ENCODE data around the gene SH3TC1. TPM values are rescaled to one million over a fixed set of nuclear protein-coding genes. Genes with fewer than 3 reads are reported as not detected.

The SH3TC1 gene
- total and polyA plus RNA-seq, 2 of the 13 experiments (the other 11 are each of a cell fraction or from before 2014, with no cell fraction given), result 14.9 to 21.8 TPM

- intact Hi-C loops (cut with micrococcal nuclease; ENCODE audit: unreplicated experiment) (no loop called here), in situ Hi-C loops (cut with HindIII; ENCODE audit: extremely low pct_ligation_motif_present, low pct_unique_long_range_greater_than_20kb) (no loop called here)
- H3K4me1 ChIP-seq (ENCODE audit: insufficient read depth, low read length), result peaks cover 19% of the 10 kb centered on the region
- H3K4me2 ChIP-seq (ENCODE audit: low read depth, low read length), result no peak overlapping the region
- H3K9me3 ChIP-seq (ENCODE audit: low read length), result no peaks in the 10 kb centered on the region
- H3K36me3 ChIP-seq (replicated peaks in 1 of 2; ENCODE audit: control insufficient read depth in 1 of 2, insufficient read depth in 2 of 2, low read length in 2 of 2), result peaks cover 36 to 71% of the 10 kb centered on the region in 2 experiments
- H3K27me3 ChIP-seq (ENCODE audit: control insufficient read depth in 1 of 2, insufficient read depth in 2 of 2, low read length in 2 of 2), result no peaks in the 10 kb centered on the region
- ChIA-PET CTCF (ENCODE audit: low intra/inter-chr PET ratio, low total read pairs) (no interaction called here), POLR2A (no interaction called here)
- FAIRE-seq, result no peak
- BruUV-seq (replicated peaks), result no TSS peak
- H4K20me1 ChIP-seq (ENCODE audit: insufficient read depth, low read length), result no peaks in the 10 kb centered on the region
- no peak overlapping the region for H2AFZ ChIP-seq (ENCODE audit: low read length)
- ATAC-seq, result no peak
- H3K9ac ChIP-seq (ENCODE audit: insufficient read depth, low read depth, low read length), result no peak overlapping the region
- no peaks in the 10 kb centered on the region for H3K79me2 ChIP-seq (ENCODE audit: insufficient read depth, low read length)
- no peak for DNase-seq (ENCODE audit: low spot score)
- no peak overlapping the region for H3K4me3 ChIP-seq (replicated peaks in 1 of 3; ENCODE audit: insufficient read depth in 1 of 3, low read depth in 2 of 3, low read length in 3 of 3)
- no peak for TF ChIP-seq TOE1 (CRISPR knock-in tag; IDR thresholded peaks at IDR 0.05)
- 0 out of 2 replicates have a peak, but pooled peaks have one; percentile 43 for TF ChIP-seq RBFOX2 (IDR thresholded peaks at IDR 0.05; ENCODE audit: low read depth, low read length)
- 100% methylated on average over 2 of the region's 9 CpGs for WGBS (ENCODE audit: low lambda C conversion rate)
- no peak overlapping the region for H3K27ac ChIP-seq (ENCODE audit: extremely low read length, insufficient read depth, low read length)
Observed at GRCh38 chr4:8217871-8218270, 18.8 kb downstream of the SH3TC1 start.

GRCh38 chr4:8218371-8219031, 19.4 kb downstream of the SH3TC1 start:
- H3K9me3 ChIP-seq (ENCODE audit: low read length), result no peaks in the 10 kb centered on the region
- no peaks in the 10 kb centered on the region for H4K20me1 ChIP-seq (ENCODE audit: insufficient read depth, low read length)
- no peak for TF ChIP-seq ZNF777 (CRISPR knock-in tag; IDR thresholded peaks at IDR 0.05)
- no peak for TF ChIP-seq FOXP1 (IDR thresholded peaks at IDR 0.05)
- TF ChIP-seq FOXP1 (CRISPR knock-in tag; IDR thresholded peaks at IDR 0.05), result no peak
- TF ChIP-seq ZNF614 (CRISPR knock-in tag; IDR thresholded peaks at IDR 0.05; ENCODE audit: borderline replicate concordance), result no peak
- TF ChIP-seq ZSCAN25 (CRISPR knock-in tag; IDR thresholded peaks at IDR 0.05), result no peak
- TF ChIP-seq NFE2L2 (IDR thresholded peaks at IDR 0.05; ENCODE audit: low read length), result no peak
- intact Hi-C loops (cut with micrococcal nuclease; ENCODE audit: unreplicated experiment), result no loop called here
- POLR2A ChIA-PET, result no interaction called here
- H3K27me3 ChIP-seq (ENCODE audit: control insufficient read depth in 1 of 2, insufficient read depth in 2 of 2, low read length in 2 of 2), result no peaks in the 10 kb centered on the region
- H3K4me2 ChIP-seq (ENCODE audit: low read depth, low read length), result no peak overlapping the region
- in situ Hi-C loops (cut with HindIII; ENCODE audit: extremely low pct_ligation_motif_present, low pct_unique_long_range_greater_than_20kb), result no loop called here
- no peak overlapping the region for H3K4me3 ChIP-seq (replicated peaks in 1 of 3; ENCODE audit: insufficient read depth in 1 of 3, low read depth in 2 of 3, low read length in 3 of 3)
- CTCF ChIA-PET (ENCODE audit: low intra/inter-chr PET ratio, low total read pairs), result no interaction called here
- H3K9ac ChIP-seq (ENCODE audit: insufficient read depth, low read depth, low read length), result no peak overlapping the region
- H3K4me1 ChIP-seq (ENCODE audit: insufficient read depth, low read length), result peaks cover 19% of the 10 kb centered on the region
- DNase-seq (ENCODE audit: low spot score) (no peak), FAIRE-seq (no peak), ATAC-seq (no peak)
- peaks cover 34 to 70% of the 10 kb centered on the region in 2 experiments; a peak in 4 of 5 replicates for H3K36me3 ChIP-seq (replicated peaks in 1 of 2; ENCODE audit: control insufficient read depth in 1 of 2, insufficient read depth in 2 of 2, low read length in 2 of 2)
- 99% methylated on average over 14 of the region's 20 CpGs for WGBS (ENCODE audit: low lambda C conversion rate)
- no peak overlapping the region for H2AFZ ChIP-seq (ENCODE audit: low read length)
- BruUV-seq (replicated peaks), result no TSS peak
- H3K79me2 ChIP-seq (ENCODE audit: insufficient read depth, low read length), result no peaks in the 10 kb centered on the region
- H3K27ac ChIP-seq (ENCODE audit: extremely low read length, insufficient read depth, low read length), result no peak overlapping the region

Measured in HepG2 (cell line).